Measurements from ENCODE around the gene FAM3A.

GRCh38 chrX:154502098-154502497, 13.9 kb downstream of the FAM3A start:
- no peak for TF ChIP-seq SUZ12 (IDR thresholded peaks at IDR 0.05; ENCODE audit: extremely low read depth, insufficient read depth, insufficient read length)
- no peak for TF ChIP-seq YY1 (IDR thresholded peaks at IDR 0.05; ENCODE audit: insufficient read depth, insufficient read length)
